CD4-positive, alpha-beta T cell treated with Interleukin-2 at 100 ng/mL for 4 hours (primary cell): ENCODE measurements around the gene THAP12.
A peak's percentile ranks its signal among the peaks of the same experiment; 100 is the strongest.
"Not testable (repeated sequence)": the region's sequence is repeated elsewhere in the genome, so short reads cannot be mapped to it uniquely, and the experiment has no call there.

ENCODE experiments used
- DNase-seq: peaks from one replicate; pipeline ENCODE4 v3.0.0-alpha.2; 2020; ENCODE audit warnings: low spot score

The THAP12 gene

DNA sequence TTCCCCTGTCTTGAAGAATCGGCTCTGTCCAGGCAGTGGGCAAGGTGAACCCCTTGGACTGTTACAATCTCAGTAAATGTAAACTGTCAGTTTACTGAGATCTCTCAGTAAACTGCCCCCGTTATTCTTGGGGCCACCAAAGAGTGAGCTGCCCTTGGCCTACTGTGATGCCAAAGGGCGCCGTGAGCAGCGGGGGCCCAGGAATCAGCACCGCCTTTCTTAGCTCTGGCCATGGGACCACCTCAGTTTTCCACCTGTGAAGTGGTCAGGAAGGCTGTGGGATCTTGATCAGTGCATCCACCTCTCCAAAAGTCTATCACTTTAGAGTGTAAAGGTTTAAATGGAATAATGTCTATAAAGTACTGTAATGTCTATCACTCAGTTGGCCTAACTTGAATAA, 57.1 kb downstream of the THAP12 start:
- no peak for DNase-seq

GRCh38 chr11:76323375-76323774, 57.6 kb downstream of the THAP12 start:
- peak; percentile 13 for DNase-seq

- no peak for DNase-seq
Observed at GRCh38 chr11:76322942-76323341, 58.0 kb downstream of the THAP12 start.

DNA sequence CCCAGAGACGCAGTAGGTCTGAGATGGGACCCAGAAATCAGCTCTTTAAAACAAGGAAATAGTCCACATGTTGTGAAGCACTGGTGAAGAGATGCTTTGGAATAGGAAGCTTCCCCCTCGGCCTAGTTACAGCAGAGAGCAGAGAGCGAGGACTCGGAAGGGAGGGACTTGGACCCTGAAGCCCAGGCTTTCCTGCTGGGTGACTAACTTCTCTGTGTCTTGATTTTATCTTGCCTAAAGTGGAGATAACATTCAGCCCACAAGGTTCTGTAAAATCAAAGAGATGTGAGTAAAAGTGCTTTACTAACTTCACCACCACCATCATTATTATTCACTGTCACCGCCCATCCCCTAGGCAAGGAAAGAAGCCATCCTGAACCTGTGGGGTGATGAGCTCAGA, 58.4 kb downstream of the THAP12 start:
- DNase-seq = peak; percentile 18

- DNase-seq = no peak
Observed at GRCh38 chr11:76321820-76322524, 59.0 kb downstream of the THAP12 start.

GRCh38 chr11:76321340-76321739, 59.6 kb downstream of the THAP12 start:
- no peak for DNase-seq

- DNase-seq = no peak
Observed at GRCh38 chr11:76320929-76321328, 60.0 kb downstream of the THAP12 start.

DNA sequence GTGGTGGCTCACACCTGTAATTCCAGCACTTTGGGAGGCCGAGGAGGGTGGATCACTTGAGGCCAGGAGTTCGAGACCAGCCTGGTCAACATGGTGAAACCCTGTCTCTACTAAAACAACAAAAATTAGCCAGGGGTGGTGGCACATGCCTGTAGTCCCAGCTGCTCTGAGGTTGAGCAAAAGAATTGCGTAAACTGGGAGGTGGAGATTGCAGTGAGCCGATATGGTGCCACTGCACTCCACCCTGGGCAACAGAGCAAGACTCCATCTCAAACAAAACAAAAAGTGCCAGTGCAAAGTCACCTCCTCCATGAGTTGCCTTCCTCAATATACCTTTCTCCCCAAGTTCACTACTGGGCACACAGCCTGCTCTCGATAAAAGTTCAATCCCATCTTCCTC, 61.1 kb downstream of the THAP12 start:
- not testable (repeated sequence) for DNase-seq

GRCh38 chr11:76318744-76319384, 62.1 kb downstream of the THAP12 start:
- DNase-seq = peak; percentile 84

DNA sequence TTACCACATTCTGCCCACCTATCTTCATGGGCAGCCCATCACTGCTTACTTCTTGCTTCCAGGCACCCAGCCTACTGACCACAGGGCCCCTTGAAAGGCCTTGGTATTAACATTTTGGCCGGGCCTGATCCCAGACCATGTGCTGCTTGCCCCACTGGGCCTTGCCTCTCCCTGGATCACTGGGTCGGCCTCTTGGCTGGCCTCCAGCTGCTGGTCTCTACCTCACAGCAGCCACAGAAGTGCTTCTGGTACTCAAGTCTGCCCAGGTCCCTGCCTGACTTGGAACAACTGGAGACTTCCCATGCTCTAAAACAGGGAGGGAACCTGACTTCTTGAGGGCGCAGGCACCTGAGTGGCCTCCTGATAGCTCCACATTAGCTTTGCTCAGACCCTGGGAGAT, 63.6 kb downstream of the THAP12 start:
- no peak for DNase-seq

GRCh38 chr11:76316726-76317125, 64.2 kb downstream of the THAP12 start:
- DNase-seq = no peak

GRCh38 chr11:76315182-76315853, 65.6 kb downstream of the THAP12 start:
- no peak for DNase-seq

GRCh38 chr11:76314741-76315090, 66.2 kb downstream of the THAP12 start:
- DNase-seq = no peak

DNA sequence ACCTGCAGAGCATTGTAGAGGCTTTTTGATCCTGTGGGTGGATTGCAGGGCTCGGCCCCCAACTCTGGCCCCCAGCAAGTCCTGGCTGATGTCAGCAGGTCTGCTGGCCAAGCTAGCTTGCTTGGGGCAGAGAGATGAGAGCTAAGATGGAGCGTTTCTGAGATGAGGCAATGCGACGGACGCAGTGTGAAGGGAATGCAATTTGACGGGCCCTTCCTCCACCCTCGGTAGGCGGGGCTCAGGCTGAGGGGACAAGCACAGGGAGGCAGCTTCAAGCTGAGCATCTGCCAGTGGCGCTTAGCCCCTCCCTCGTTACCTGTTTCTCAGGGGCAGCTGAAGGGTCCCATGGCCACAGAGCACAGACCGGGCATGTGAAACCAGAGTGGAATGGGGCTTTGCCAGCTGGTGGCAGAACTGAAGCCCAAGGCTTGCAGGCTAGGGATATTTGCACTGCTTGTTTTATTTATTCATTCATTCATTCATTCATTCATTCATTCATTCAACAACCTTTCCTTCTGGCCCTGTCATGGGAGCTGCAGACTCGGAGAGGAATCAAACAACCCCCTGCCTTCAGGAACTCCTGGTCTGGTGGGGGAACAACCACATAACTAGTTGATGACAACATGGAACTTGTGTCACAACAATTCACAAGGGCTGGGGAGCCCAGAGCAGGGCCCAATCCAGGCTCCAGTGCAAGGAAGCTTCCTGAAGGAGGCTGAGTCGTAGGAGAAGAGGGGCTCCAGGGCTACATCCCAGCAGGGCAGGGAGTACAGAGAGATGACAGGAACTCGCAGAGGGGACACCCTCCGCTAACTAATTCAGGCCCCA, 66.8 kb downstream of the THAP12 start:
- no peak for DNase-seq

- no peak for DNase-seq
Observed at GRCh38 chr11:76313271-76313670, 67.7 kb downstream of the THAP12 start.

- DNase-seq = no peak
Observed at GRCh38 chr11:76310832-76311595, 69.9 kb downstream of the THAP12 start.

GRCh38 chr11:76307978-76308747, 72.8 kb downstream of the THAP12 start:
- DNase-seq = no peak

- no peak for DNase-seq
Observed at GRCh38 chr11:76307396-76307795, 73.5 kb downstream of the THAP12 start.

GRCh38 chr11:76303399-76303798, 77.5 kb downstream of the THAP12 start:
- DNase-seq = no peak

DNA sequence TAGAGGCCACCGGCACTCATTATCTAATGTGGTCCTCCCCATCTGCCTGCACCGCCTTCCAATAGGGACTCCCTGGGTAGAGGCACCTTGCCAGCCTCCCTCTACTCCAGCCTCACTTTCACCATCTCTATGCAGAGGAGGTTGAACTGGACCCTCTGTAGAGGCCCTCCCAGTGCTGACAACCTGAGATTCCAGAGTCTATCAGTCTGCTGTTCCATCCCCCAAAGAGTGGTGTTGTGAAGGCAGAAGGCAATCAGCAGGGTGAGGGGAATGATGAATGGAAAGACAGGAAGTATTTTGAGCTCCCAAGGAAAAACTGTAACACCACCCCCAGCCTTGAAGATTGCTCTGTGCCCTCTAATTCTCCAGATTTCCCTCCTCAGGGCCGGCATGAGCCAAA, 77.9 kb downstream of the THAP12 start:
- no peak for DNase-seq
